Testis (tissue), 3 donors: ENCODE results near the gene RDH16. TPM values are rescaled to one million over a fixed set of nuclear protein-coding genes. Genes with fewer than 3 reads are reported as not detected.

Experiments used
- DNase-seq: peaks from one replicate; pipeline ENCODE4 v3.0.0-alpha.2; 2019
- H3K27ac ChIP-seq, 2 donors: fragments of 200-600 bp; sonication (generic); one replicate each; pipeline ENCODE4 v1.5.1; 2019
- H3K27me3 ChIP-seq: fragments of 200-600 bp; sonication (generic); one replicate; pipeline ENCODE4 v1.5.1; 2019
- H3K36me3 ChIP-seq: fragments of 200-600 bp; sonication (generic); one replicate; pipeline ENCODE4 v1.5.1; 2017; ENCODE audit warnings: low read depth; ENCODE audit errors: missing control alignments
- H3K4me1 ChIP-seq: fragments of 200-600 bp; sonication (generic); one replicate; pipeline ENCODE4 v1.5.1; 2019
- H3K4me3 ChIP-seq, 2 donors: fragments of 200-600 bp; sonication (generic); one replicate each; pipeline ENCODE4 v1.5.1; 2017 to 2019
- H3K9me3 ChIP-seq: fragments of 200-600 bp; sonication (generic); one replicate; pipeline ENCODE4 v1.5.1; 2017
- POLR2A ChIP-seq: fragments of 450-650 bp; IDR thresholded peaks from one replicate; pipeline ENCODE4 v1.6.1; 2017; ENCODE audit warnings: antibody characterized with exemption, mild to moderate bottlenecking, moderate library complexity
- WGBS, 2 donors: methylation state at CpG; one replicate each; pipeline ENCODE4 v1.1.5; 2018; 5-methylcytosine and 5-hydroxymethylcytosine counted together
- intact Hi-C: fragments of 100-400 bp; cut with DNase I; formaldehyde crosslinking; loops from one replicate; pipeline ENCODE4 v1.15.1; 2023; ENCODE audit warnings: low total_unique reads
- polyA plus RNA-seq: library from polyadenylated mRNA; stranded (reverse); fragments of 350-450 nt; fragmentation: Illumina TruSeq; extraction: RNeasy Lipid Tissue Mini Kit (QIAGEN cat#74804); gene quantifications from one replicate; pipeline ENCODE4 v1.2.3, GENCODE V29; 2014; ENCODE audit warnings: low read depth, low replicate concordance; ENCODE audit not compliant: insufficient read depth
- total RNA-seq, 2 donors: library from RNA; depleted of rRNA; stranded (reverse); fragments of >200 nt; gene quantifications; one replicate each; pipeline ENCODE4 v1.2.3, GENCODE V29; 2016
- TF ChIP-seq, protein P1 (sequence below), 3 experiments: fragments of 450-650 bp in 2 of 3; fragments of 200-600 bp in 1 of 3; sonication (generic) in 1 of 3; IDR thresholded peaks; one replicate each; pipeline ENCODE4 v1.5.1; 2016 to 2019; ENCODE audit warnings: antibody characterized with exemption in 3 of 3, mild to moderate bottlenecking in 2 of 3, moderate library complexity in 1 of 3

RDH16 gene
- total and polyA plus RNA-seq, 3 donors from 2014 or later = 0.83 to 2.9 (median 1.4) TPM

DNA sequence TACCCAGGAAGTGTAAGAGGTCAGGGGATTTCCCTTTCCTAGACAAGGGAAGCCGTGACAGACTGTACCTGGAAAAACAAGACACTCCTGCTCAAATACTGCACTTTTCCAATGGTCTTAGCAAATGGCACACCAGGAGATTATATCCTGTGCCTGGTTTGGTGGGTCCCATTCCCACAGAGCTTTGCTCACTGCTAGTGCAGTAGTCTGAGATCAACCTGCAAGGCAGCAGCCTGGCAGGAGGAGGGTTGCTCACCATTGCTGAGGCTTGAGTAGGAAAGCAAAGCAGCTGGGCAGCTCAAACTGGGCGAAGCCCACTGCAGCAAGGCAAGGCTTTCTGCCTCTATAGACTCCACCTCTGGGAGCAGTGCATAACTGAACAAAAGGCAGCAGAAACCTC is 1.0 kb upstream of the RDH16 start:
- TF ChIP-seq POLR2A = no peak

DNA sequence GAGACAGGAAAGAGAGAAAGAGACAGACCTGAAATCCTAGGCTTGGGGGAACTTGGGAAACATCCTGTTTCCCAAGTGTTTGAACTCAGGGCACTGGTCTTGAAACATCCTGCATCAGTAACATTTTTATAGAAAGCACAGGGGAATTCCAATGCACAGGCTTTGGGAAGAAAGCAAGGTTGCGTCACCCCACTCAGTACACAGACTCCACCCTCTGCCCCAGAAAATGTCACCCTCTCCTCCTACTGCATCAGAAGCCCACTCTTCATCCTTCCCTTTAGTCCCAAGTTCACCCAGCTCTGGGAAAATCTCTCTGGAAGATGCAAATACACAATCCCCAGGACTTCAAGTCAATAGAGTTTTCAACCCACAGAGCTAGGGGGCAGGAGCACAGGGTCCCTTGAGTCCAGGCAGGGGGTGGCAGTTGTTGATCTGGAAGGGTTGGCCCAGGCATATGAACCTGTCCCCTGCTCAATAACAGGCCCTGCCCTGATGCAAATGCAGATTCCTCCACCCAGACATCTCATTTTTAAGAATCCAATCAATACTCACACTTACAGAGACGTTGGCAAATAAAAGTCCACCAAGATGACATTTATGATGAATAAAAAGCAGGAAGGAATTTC is 1.7 kb downstream of the RDH16 start:
- 72 to 85% methylated on average over 2 of the region's 2 CpGs for WGBS, 2 donors
- no peak for TF ChIP-seq POLR2A
- TF ChIP-seq, protein P1, sequence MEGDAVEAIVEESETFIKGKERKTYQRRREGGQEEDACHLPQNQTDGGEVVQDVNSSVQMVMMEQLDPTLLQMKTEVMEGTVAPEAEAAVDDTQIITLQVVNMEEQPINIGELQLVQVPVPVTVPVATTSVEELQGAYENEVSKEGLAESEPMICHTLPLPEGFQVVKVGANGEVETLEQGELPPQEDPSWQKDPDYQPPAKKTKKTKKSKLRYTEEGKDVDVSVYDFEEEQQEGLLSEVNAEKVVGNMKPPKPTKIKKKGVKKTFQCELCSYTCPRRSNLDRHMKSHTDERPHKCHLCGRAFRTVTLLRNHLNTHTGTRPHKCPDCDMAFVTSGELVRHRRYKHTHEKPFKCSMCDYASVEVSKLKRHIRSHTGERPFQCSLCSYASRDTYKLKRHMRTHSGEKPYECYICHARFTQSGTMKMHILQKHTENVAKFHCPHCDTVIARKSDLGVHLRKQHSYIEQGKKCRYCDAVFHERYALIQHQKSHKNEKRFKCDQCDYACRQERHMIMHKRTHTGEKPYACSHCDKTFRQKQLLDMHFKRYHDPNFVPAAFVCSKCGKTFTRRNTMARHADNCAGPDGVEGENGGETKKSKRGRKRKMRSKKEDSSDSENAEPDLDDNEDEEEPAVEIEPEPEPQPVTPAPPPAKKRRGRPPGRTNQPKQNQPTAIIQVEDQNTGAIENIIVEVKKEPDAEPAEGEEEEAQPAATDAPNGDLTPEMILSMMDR (IDR thresholded peaks at IDR 0.05) = no peak
- DNase-seq = no peak
- H3K4me1 ChIP-seq = no peaks in the 10 kb centered on the region
- no peak overlapping the region for H3K27ac ChIP-seq
- H3K4me3 ChIP-seq = no peak overlapping the region
- H3K9me3 ChIP-seq = no peaks in the 10 kb centered on the region
- no peaks in the 10 kb centered on the region for H3K36me3 ChIP-seq
- intact Hi-C loops = no loop called here
- H3K27me3 ChIP-seq = no peaks in the 10 kb centered on the region

More for the DNA sequence above, 1.0 kb upstream of the RDH16 start:
- Histone ChIP-seq H3K4me1 (no peaks in the 10 kb centered on the region), H3K9me3 (no peaks in the 10 kb centered on the region), H3K36me3 (no peaks in the 10 kb centered on the region), H3K27ac (no peak overlapping the region), H3K27me3 (no peaks in the 10 kb centered on the region), H3K4me3 (no peak overlapping the region)
- no peak for DNase-seq
- 84 to 85% methylated on average over 1 to 2 of the region's 2 CpGs for WGBS, 2 donors
- intact Hi-C loops = no loop called here

DNA sequence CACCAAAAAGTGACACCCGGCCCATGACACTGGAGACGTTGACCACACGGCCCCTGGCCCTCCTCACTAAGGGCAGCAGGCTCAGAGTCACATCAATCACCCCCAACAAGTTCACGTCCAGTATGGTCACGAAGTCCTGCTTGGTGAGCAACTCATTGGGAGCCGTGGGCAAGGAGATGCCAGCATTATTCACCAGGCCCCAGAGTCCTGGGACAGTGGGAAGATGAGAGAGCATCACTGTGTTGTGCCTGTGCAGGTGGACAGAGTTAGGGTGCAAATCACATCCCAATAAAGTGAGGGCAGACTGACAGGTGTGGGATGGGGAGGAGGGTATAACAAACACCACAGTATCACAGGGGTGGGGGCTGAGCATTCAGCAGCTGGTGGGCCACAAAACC is 2.5 kb downstream of the RDH16 start:
- Histone ChIP-seq H3K9me3 (no peaks in the 10 kb centered on the region), H3K4me1 (no peaks in the 10 kb centered on the region), H3K27ac (no peak overlapping the region), H3K27me3 (no peaks in the 10 kb centered on the region), H3K4me3 (no peak overlapping the region), H3K36me3 (no peaks in the 10 kb centered on the region)
- intact Hi-C loops = no loop called here
- TF ChIP-seq POLR2A = no peak
- TF ChIP-seq, protein P1 (IDR thresholded peaks at IDR 0.05) = no peak
- 77 to 79% methylated on average over 5 to 6 of the region's 6 CpGs for WGBS, 2 donors
- DNase-seq = no peak

DNA sequence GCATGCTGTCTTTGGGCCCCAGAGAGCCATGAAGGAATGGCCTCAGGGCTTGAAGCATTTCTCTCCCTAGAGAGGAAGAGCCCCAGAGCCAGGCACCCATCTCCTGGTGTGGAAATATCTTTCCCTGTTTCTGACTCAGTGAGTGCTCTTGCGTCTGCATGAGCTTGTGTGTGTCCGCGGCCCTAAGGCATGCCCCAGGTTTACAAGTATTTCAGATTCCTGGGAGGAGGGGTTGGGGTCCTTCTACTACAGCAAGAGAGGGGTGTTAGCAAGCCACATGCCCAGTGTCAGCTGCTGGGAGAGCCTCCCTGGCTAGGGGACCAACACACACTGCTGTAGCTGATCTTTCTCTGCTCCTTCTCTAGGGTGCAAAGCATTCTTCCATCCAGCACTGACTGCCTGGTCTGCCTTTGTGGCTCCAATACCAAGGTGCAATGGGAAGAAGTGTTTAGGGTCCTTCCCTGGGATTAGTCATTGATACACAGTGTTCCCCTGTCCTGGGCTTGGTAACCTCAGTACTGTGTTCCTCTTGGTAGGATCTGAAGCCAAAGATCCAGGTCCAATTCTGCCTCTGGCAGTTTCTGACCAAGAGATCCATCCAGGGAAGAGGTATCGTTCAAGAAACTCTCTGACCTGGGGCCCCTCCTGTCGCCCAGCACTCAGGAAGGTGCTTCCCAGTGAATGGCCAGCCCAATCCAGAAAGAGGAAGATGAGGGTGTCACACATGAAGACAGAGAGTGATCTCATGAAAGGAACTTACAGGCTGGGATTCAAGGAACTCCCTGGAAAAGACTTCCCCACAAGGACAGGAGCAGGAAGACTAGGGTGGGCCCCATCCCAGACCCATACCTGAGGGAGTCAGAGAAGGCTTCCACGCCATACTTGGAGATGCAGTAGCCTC is 3.1 kb downstream of the RDH16 start:
- 88 to 90% methylated on average over 6 of the region's 6 CpGs for WGBS, 2 donors
- DNase-seq = no peak
- Histone ChIP-seq H3K27me3 (no peaks in the 10 kb centered on the region), H3K36me3 (no peaks in the 10 kb centered on the region), H3K27ac (no peak overlapping the region), H3K4me1 (no peaks in the 10 kb centered on the region), H3K9me3 (no peaks in the 10 kb centered on the region), H3K4me3 (no peak overlapping the region)
- intact Hi-C loops = no loop called here
- no peak for TF ChIP-seq POLR2A
- TF ChIP-seq, protein P1 (IDR thresholded peaks at IDR 0.05) = no peak

DNA sequence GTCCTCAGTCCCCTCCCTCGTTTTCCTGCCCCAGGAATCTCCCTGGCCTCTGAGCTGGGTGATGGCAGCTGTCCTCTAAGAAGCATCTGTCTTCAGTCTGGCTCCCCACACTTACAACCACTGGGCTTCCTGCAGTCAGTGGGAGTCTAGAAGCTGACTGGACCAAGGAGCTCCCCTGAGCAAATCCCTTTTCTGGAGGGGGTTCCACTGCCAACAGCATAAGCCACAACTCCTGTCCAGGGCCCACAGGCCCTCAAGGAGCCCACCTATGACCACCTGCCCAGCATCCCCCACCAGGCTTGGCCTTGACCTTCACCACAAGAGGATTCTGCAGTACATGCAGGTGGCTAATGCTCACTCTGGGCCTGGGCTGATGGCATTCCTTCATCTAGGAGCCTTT is 4.1 kb downstream of the RDH16 start:
- Histone ChIP-seq H3K9me3 (no peaks in the 10 kb centered on the region), H3K4me1 (no peaks in the 10 kb centered on the region), H3K36me3 (no peaks in the 10 kb centered on the region), H3K27me3 (no peaks in the 10 kb centered on the region), H3K27ac (no peak overlapping the region), H3K4me3 (no peak overlapping the region)
- intact Hi-C loops = no loop called here
- DNase-seq = no peak
- WGBS, 2 donors = 11 to 45% methylated on average over 1 of the region's 1 CpG
- no peak for TF ChIP-seq POLR2A
- TF ChIP-seq, protein P1 (IDR thresholded peaks at IDR 0.05) = no peak
